GM21381 (cell line): Measurements from ENCODE around the gene TMEM59.
"Not testable (repeated sequence)": the region's sequence is repeated elsewhere in the genome, so short reads cannot be mapped to it uniquely, and the experiment has no call there.

Experiments
- ATAC-seq: cut with Tn5 transposase; IDR thresholded peaks from one replicate; pipeline ENCODE4 v1.9.1; 2021; ENCODE audit warnings: mild to moderate bottlenecking, moderate library complexity; ENCODE audit not compliant: unreplicated experiment

The TMEM59 gene

DNA sequence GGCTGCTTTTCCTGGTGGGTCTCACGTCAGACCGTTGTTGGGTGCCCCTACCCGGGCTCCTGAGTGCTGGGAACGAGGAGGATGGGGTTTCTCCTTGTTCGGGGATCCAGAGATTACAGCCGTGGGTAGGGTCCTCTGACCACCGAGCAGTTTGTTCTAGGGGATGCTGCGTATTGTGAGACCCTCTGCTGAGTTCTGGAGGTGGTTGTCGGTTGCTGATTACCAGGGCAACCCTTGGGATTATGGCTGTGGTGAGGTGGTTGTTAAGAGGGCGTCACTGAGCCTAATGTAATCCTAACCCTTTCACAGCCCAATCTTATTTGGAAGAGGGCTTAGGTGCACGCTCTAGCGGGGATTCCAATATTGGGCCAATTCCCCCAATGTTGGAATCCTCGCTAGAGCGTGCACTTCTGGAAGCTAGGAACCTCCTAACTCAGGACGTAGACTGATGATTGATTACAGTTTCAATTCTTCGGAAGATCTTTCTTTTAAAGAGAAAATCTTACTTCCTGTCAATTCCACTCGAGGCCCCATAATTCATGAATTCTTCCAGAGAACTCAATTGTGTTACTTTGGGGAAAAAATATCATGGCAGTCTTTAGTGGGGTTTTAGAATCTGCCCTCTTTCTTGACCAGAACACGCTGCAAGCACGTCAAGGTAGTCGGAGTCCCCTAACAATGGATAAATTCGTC, 887 bp upstream of the TMEM59 start:
- ATAC-seq = no peak

- no peak for ATAC-seq
Measured at GRCh38 chr1:54052431-54052933, 522 bp downstream of the TMEM59 start.

- ATAC-seq = no peak
Measured at GRCh38 chr1:54051933-54052430, 1.0 kb downstream of the TMEM59 start.

DNA sequence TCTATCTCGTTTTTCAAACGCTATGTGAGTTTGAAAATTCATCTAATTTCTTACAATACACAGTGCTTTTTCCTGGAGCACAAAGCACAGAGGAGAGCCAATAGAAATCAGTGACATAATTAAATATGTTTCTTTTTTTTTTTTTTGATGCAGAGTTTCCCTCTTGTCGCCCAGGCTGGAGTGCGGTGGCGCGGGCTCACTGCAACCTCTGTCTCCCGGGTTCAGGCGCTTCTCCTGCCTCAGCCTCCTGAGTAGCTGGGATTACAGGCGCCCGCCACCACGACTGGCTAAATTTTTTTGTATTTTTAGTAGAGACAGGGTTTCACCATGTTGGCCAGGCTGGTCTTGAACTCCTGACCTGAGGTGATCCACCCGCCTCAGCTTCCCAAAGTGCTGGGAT, 2.6 kb downstream of the TMEM59 start:
- ATAC-seq = not testable (repeated sequence)

DNA sequence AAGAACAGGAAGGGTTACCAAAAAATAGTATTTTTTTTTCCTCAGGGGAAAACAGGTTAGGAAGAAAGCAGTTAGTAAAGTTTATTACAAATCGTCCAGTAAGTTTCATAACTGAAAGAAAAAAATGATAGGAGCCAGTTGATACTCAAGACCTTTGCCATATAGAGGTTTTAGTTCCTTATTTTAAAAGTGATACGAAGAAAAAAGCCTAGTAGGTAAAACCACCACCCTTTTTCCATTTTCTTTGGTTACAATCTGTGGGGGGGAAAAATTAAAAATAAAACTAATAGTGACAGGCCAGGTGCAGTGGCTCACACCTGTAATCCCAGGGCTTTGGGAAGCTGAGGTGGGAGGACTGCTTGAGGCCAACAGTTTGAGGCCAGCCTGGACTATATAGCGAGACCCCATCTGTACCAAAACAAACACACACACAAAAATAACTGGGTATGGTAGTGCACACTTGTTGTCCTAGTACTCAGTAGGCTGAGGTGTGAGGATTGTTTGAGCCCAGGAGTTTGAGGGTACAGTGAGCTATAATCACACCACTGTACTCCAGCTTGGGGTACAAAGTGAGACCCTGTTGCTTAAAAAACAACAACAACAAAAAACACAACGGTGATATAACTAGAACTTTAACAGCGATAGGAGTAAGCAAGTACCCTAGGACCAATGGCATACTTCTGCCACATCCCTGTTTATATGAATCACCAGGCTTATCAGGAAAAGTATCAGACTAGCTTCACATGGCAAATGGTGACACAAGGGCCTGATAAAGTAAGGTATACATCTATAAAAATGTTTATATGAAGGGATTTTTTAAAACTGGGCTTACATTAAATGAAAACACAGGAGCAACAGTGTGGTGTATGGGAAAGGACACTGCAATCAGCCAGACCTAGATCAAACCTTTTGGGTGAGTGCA, 5.4 kb downstream of the TMEM59 start:
- no peak for ATAC-seq

DNA sequence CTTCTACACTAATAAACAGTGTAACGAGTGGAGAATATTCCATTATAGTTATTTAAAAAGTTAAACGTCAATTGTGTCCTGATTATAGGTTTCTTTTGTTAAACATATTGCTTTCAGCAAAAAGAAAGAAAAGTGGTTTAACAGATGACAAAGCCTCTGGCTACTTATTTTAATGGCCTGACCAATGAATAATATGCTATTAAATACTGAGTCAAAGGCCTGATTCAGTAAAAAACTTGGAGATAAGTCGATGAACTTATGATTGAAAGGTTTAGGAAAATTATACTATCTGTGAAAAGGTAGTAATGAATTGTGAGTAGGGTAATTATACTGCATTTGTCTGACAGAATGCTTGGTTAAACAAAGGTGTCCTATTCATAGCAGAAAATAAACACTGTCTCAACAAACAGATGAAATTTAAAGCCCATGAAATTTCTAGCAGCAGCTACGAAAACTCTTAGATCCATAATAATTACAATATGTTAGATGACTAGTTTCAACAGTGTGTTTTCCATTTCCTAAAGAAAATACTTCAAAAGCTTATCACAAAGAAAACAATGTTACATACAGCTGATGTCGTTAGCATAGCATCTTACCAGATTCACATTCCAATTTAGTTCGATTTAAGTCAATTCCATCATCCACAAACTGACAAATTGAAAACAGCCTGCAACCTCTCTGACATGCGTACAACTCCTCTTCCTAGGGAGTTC, 6.2 kb downstream of the TMEM59 start:
- no peak for ATAC-seq

DNA sequence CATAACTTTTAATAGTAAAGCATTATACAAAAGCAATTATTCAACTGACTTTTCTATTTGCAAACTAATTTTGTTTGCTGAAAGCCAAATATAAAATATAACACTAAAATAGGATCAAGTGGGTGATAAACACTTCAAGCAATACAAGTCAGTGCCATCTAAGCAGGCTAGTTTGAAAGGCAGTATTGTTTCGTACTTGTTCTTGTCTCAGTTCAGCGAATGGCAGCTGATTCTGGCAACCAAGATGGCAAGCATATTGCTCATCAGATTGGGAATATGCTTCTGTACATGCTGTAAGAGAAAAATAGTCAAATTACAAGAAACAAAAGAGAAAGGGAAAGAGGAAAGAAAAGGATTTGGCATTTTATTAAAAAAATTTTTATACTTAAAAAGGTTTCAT, 7.5 kb downstream of the TMEM59 start:
- ATAC-seq = no peak

- no peak for ATAC-seq
Measured at GRCh38 chr1:54041806-54042205, 11.2 kb downstream of the TMEM59 start.

DNA sequence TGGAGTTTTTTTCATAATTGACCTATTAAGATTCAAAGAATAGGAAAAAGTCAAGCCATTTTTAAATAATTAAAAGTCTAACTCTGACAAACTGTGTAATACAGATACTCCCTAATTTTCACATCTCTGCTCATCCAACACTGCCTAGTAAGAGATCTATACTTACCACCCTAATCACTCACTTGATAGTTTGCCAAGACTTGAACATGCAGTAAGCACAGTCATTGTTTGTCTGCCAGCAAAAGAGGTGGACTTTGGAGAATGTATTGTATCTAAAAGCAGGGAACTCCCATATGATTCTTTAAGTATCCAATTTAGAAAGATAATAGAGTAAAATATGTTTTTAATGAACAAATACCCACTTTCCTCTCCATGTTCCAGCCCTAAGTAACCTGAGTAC, 15.5 kb downstream of the TMEM59 start:
- ATAC-seq = no peak

- ATAC-seq = no peak
Measured at GRCh38 chr1:54028306-54029251, 24.4 kb downstream of the TMEM59 start.

- no peak for ATAC-seq
Measured at GRCh38 chr1:54027848-54028247, 25.2 kb downstream of the TMEM59 start.

DNA sequence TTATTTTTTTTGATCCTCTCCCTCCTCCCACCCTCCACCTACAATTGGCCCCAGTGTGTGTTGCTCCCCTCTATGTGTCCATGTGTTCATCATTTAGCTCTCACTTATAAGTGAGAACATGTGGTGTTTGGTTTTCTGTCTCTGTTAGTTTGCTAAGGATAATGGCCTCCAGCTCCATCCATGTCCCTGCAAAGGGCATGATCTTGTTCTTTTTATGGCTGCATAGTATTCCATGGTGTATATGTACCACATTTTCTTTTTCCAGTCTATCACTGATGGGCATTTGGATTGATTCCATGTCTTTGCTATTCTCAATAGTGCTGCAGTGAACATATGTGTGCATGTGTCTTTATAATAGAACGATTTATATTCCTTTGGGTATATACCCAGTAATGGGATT, 28.2 kb downstream of the TMEM59 start:
- not testable (repeated sequence) for ATAC-seq

GRCh38 chr1:54024358-54024757, 28.6 kb downstream of the TMEM59 start:
- no peak for ATAC-seq

GRCh38 chr1:54019562-54020176, 33.3 kb downstream of the TMEM59 start:
- ATAC-seq = not testable (repeated sequence)

- no peak for ATAC-seq
Measured at GRCh38 chr1:54018635-54019034, 34.4 kb downstream of the TMEM59 start.

DNA sequence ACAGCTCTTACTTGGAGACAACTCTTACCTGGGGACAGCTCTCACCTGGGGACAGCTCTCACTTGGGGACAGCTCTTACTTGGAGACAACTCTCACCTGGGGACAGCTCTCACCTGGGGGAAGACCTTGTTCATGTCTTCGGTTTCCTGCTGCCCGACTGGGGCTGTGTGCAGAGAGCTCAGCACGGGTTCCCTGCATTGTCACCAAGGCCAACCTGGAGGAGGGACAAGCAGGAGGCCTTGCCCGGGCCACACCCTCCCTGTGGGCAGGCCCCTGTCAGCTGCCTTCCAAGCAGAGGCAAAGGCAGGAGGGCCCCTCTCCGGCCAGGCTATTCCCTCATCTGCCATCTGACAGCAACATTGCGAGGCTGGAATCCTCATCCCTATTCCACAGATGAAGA, 35.0 kb downstream of the TMEM59 start, which contains the start of gene LDLRAD1:
LDLRAD1 (minus strand) TSS at position 208 of the 400 bp plus-strand sequence; CDS start at position 134, 74 bp downstream.
- ATAC-seq = no peak

GRCh38 chr1:54016343-54017282, 36.4 kb downstream of the TMEM59 start:
- ATAC-seq = no peak

DNA sequence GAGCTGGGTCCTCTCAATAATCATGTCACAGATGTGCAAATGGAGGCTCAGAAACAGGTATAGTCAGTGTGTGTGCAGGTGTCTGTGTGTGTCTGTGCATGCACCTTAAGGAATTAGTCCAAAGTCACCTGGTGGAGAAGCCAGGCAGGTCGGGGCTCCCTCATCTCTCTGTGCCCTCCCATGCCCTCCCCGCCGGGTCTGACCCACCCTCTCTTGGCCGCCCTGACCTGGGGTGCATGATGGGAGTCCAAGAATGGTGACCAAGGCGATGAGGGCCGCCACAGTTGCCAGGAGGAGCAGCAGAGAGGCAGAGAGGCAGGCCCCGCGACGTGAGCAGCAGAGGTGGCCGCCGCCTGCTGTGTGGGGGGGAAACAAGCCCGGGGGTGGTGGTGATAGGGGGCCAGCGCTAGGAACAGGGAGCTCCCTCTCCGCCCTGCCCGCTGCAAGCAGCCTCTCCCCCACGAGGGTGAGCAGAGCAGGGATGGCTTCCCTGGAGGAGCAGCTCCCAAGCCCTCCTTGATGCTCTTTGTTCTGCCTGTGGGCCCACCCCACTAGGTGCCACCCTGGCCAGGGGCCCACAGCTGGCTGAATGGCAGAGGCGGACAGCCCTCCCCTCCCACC, 38.9 kb downstream of the TMEM59 start:
- no peak for ATAC-seq
